CD14-positive monocyte (primary cell): ENCODE data around the gene AEBP1. TPM values are rescaled to one million over a fixed set of nuclear protein-coding genes. Genes with fewer than 3 reads are reported as not detected.

Experiments
- DNase-seq, 3 donors: peaks; one replicate each; pipeline ENCODE4 v3.0.0-alpha.2; 2011 to 2022
- H2AFZ ChIP-seq: 2 replicates; pipeline ENCODE4 v1.6.0; 2012; ENCODE audit warnings: mild to moderate bottlenecking, low read depth, low read length, inconsistent platforms; ENCODE audit not compliant: insufficient read depth, poor library complexity, severe bottlenecking
- H3K27ac ChIP-seq, 2 donors: 1 replicate in 1 of 2; 2 replicates in 1 of 2; pipeline ENCODE4 v1.5.1; 2012 to 2013; ENCODE audit warnings: low read length in 2 of 2, control low read depth in 1 of 2, inconsistent platforms in 1 of 2, low read depth in 1 of 2, mild to moderate bottlenecking in 1 of 2
- H3K27me3 ChIP-seq, 2 donors: one replicate each; pipeline versions ENCODE4 v1.6.0 to v1.6.1; 2011 to 2013; ENCODE audit warnings: low read length in 2 of 2; ENCODE audit not compliant: control insufficient read depth in 2 of 2, insufficient read depth in 2 of 2
- H3K36me3 ChIP-seq, 2 donors: replicated peaks in 1 of 2; 1 replicate in 1 of 2; 2 replicates in 1 of 2; pipeline versions ENCODE4 v1.5.1 to v1.6.1; 2012 to 2013; ENCODE audit warnings: low read length in 2 of 2, control low read depth in 1 of 2, inconsistent platforms in 1 of 2, mild to moderate bottlenecking in 1 of 2; ENCODE audit not compliant: insufficient read depth in 2 of 2, control insufficient read depth in 1 of 2
- H3K4me1 ChIP-seq, 2 donors: 1 replicate in 1 of 2; 2 replicates in 1 of 2; pipeline versions ENCODE4 v1.5.1 to v1.6.1; 2012 to 2013; ENCODE audit warnings: low read length in 2 of 2, control low read depth in 1 of 2, inconsistent platforms in 1 of 2, mild to moderate bottlenecking in 1 of 2, moderate library complexity in 1 of 2; ENCODE audit not compliant: insufficient read depth in 2 of 2, control insufficient read depth in 1 of 2
- H3K4me2 ChIP-seq: replicated peaks from 2 replicates; pipeline ENCODE3; 2012; ENCODE audit warnings: low read length, moderate library complexity, mild to moderate bottlenecking; ENCODE audit not compliant: poor library complexity, severe bottlenecking; ENCODE audit errors: extremely low read depth
- H3K4me3 ChIP-seq, 3 experiments: fragments of 200-600 bp in 1 of 3; sonication (generic) in 1 of 3; replicated peaks in 1 of 3; 1 replicate in 2 of 3; 2 replicates in 1 of 3; pipeline ENCODE4 v1.5.1; 2011 to 2013; ENCODE audit warnings: low read length in 3 of 3, mild to moderate bottlenecking in 3 of 3, control low read depth in 2 of 3, low read depth in 2 of 3, inconsistent platforms in 1 of 3, moderate library complexity in 1 of 3
- H3K79me2 ChIP-seq: 2 replicates; pipeline ENCODE4 v1.6.0; 2012; ENCODE audit warnings: mild to moderate bottlenecking, control low read depth, inconsistent platforms, low read length, moderate library complexity; ENCODE audit not compliant: insufficient read depth
- H3K9ac ChIP-seq: 2 replicates; pipeline ENCODE4 v1.6.0; 2017; ENCODE audit warnings: low read length, mild to moderate bottlenecking; ENCODE audit not compliant: insufficient read depth, poor library complexity, severe bottlenecking
- H3K9me3 ChIP-seq, 2 donors: replicated peaks in 1 of 2; 1 replicate in 1 of 2; 2 replicates in 1 of 2; pipeline versions ENCODE4 v1.5.1 to v1.6.1; 2012 to 2013; ENCODE audit warnings: low read length in 2 of 2, control low read depth in 1 of 2; ENCODE audit not compliant: control insufficient read depth in 1 of 2, insufficient read depth in 1 of 2
- H4K20me1 ChIP-seq: 2 replicates; pipeline ENCODE4 v1.6.0; 2012; ENCODE audit warnings: mild to moderate bottlenecking, low read length, control low read depth, moderate library complexity; ENCODE audit not compliant: insufficient read depth
- H3K27ac Mint-ChIP-seq, 7 donors: one replicate each; pipeline ENCODE4 v1.8.0; 2020; ENCODE audit warnings: mild to moderate bottlenecking in 7 of 7, mixed read lengths in 7 of 7, moderate library complexity in 6 of 7, inconsistent platforms in 2 of 7
- H3K27me3 Mint-ChIP-seq, 3 donors: one replicate each; pipeline ENCODE4 v1.8.0; 2021 to 2022; ENCODE audit warnings: low read depth in 3 of 3, mild to moderate bottlenecking in 3 of 3, mixed read lengths in 3 of 3, moderate library complexity in 3 of 3, inconsistent platforms in 1 of 3
- H3K36me3 Mint-ChIP-seq, 2 donors: one replicate each; pipeline ENCODE4 v1.8.0; 2020; ENCODE audit warnings: mixed read lengths in 2 of 2, inconsistent platforms in 1 of 2, mild to moderate bottlenecking in 1 of 2
- H3K4me1 Mint-ChIP-seq: one replicate; pipeline ENCODE4 v1.8.0; 2020; ENCODE audit warnings: mild to moderate bottlenecking, mixed read lengths
- H3K4me3 Mint-ChIP-seq, 2 donors: one replicate each; pipeline ENCODE4 v1.8.0; 2020; ENCODE audit warnings: mild to moderate bottlenecking in 2 of 2, mixed read lengths in 2 of 2, moderate library complexity in 1 of 2
- H3K9me3 Mint-ChIP-seq, 7 donors: one replicate each; pipeline ENCODE4 v1.8.0; 2020 to 2022; ENCODE audit warnings: mixed read lengths in 7 of 7, mild to moderate bottlenecking in 6 of 7, moderate library complexity in 6 of 7, inconsistent platforms in 2 of 7
- CTCF ChIP-seq: fragments of 200-600 bp; IDR thresholded peaks from one replicate; pipeline ENCODE4 v1.8.0; 2022; ENCODE audit warnings: antibody characterized with exemption, mild to moderate bottlenecking
- WGBS: methylation state at CpG from one replicate; pipeline ENCODE4 v1.1.5; 2013; ENCODE audit warnings: missing lambda C conversion rate; ENCODE audit not compliant: insufficient coverage; 5-methylcytosine and 5-hydroxymethylcytosine counted together
- intact Hi-C, 2 donors: fragments of 100-400 bp; cut with micrococcal nuclease; formaldehyde crosslinking; loops; one replicate each; pipeline versions ENCODE4 v1.15.0 to v1.15.1; 2023
- polyA plus RNA-seq, 3 donors: library from polyadenylated mRNA; depleted of rRNA in 1 of 3; unstranded in 2 of 3; stranded (reverse) in 1 of 3; fragments of 300-500 nt in 2 of 3; fragments of >200 nt in 1 of 3; fragmentation: Illumina TruSeq in 2 of 3; gene quantifications; 1 replicate in 2 of 3; 2 replicates in 1 of 3; pipeline ENCODE4 v1.2.3, GENCODE V29; 2012 to 2021

The AEBP1 gene
- polyA plus RNA-seq, 3 donors, result 0.08 TPM; not detected in 2

- Mint-ChIP-seq H3K4me1 (peaks cover 2% of the 10 kb centered on the region), H3K27me3 (no peaks in the 10 kb centered on the region), H3K4me3 (no peak overlapping the region), H3K9me3 (peaks cover 0 to 8% (median 3%) of the 10 kb centered on the region in 7 donors), H3K36me3 (peaks cover 34 to 53% of the 10 kb centered on the region in 2 donors), H3K27ac (no peak overlapping the region)
- Histone ChIP-seq H3K36me3 (peaks cover 16 to 22% of the 10 kb centered on the region in 2 donors), H3K79me2 (no peaks in the 10 kb centered on the region), H3K9ac (no peak overlapping the region), H3K27ac (no peak overlapping the region), H4K20me1 (no peaks in the 10 kb centered on the region), H3K4me1 (no peaks in the 10 kb centered on the region), H3K4me3 (no peak overlapping the region), H3K27me3 (no peaks in the 10 kb centered on the region), H3K4me2 (no peak overlapping the region), H2AFZ (no peak overlapping the region), H3K9me3 (no peaks in the 10 kb centered on the region)
- DNase-seq, result no peak
- intact Hi-C loops, result no loop called here
- WGBS, result 98% methylated on average over 7 of the region's 17 CpGs
- no peak for TF ChIP-seq CTCF
Observed at GRCh38 chr7:44116087-44116788, 12.1 kb downstream of the AEBP1 start.

DNA sequence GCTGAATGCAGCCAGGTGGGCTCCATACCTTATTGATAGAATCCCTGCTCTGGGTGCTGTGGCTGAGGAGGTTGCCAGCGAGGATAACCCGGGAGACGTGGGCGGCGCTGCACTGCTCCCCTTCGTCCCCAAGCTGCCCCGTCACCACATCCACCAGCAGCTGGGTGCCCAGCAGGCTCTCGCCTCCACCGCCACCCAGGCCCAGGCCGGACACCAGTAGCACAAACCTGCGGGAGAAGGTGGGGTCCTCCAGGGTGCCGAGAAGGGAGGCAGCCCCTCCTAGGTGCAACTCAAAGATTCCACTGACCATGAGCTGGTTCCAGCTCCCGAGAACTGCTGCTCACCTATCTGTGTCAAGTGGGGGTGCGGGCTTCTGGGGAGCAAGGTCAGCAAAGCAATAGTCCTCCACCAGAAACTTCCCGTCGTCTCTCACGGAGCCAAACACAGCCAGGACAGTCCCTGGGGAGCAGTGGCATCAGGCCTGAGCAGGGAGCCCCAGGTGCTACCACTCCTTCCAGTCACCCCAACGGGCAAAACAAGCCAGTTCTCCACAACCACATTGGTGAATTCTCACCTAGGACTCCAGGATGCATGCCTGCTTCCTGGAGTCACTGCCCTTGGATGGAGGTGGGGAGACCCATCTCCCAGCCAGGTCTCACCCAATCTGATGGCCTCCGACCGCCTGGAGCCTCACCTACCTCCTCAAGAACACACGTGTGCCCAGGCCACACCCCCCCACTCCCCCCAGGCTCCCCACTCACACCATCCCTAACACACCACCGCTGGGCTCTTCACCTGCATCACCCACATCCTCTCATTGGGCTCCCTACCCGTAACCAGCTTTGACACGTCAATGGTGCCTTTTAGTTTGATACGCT is 12.9 kb downstream of the AEBP1 start:
- Histone ChIP-seq H3K27me3 (no peaks in the 10 kb centered on the region), H2AFZ (no peak overlapping the region), H3K4me3 (no peak overlapping the region), H3K4me2 (no peak overlapping the region), H3K9ac (no peak overlapping the region), H3K9me3 (no peaks in the 10 kb centered on the region), H3K79me2 (peaks cover 5% of the 10 kb centered on the region), H4K20me1 (no peaks in the 10 kb centered on the region), H3K27ac (no peak overlapping the region), H3K36me3 (peaks cover 16 to 27% of the 10 kb centered on the region in 2 donors), H3K4me1 (no peaks in the 10 kb centered on the region)
- no peak for TF ChIP-seq CTCF
- peak overlapping the region in 2 of 7 donors; percentile 7 to 11 for H3K27ac Mint-ChIP-seq
- H3K4me3 Mint-ChIP-seq, result no peak overlapping the region
- H3K4me1 Mint-ChIP-seq, result peaks cover 3% of the 10 kb centered on the region
- no peak for DNase-seq
- 98% methylated on average over 23 of the region's 25 CpGs for WGBS
- peaks cover 0 to 8% (median 3%) of the 10 kb centered on the region in 7 donors for H3K9me3 Mint-ChIP-seq
- intact Hi-C loops, result no loop called here
- H3K36me3 Mint-ChIP-seq, result peaks cover 34 to 53% of the 10 kb centered on the region in 2 donors
- no peaks in the 10 kb centered on the region for H3K27me3 Mint-ChIP-seq
